Kasumi-1 (cell line): ENCODE data around the gene PIP4K2A.

ENCODE experiments used
- DNase-seq, 2 experiments: peaks; one replicate each; lab custom pipeline; 2025; lab: John Stamatoyannopoulos, UW

PIP4K2A gene

GRCh38 chr10:22620140-22620857 is 94.1 kb downstream of the PIP4K2A start:
- DNase-seq = no peak

- DNase-seq = no peak
Measured at GRCh38 chr10:22619101-22619500, 95.3 kb downstream of the PIP4K2A start.

DNA sequence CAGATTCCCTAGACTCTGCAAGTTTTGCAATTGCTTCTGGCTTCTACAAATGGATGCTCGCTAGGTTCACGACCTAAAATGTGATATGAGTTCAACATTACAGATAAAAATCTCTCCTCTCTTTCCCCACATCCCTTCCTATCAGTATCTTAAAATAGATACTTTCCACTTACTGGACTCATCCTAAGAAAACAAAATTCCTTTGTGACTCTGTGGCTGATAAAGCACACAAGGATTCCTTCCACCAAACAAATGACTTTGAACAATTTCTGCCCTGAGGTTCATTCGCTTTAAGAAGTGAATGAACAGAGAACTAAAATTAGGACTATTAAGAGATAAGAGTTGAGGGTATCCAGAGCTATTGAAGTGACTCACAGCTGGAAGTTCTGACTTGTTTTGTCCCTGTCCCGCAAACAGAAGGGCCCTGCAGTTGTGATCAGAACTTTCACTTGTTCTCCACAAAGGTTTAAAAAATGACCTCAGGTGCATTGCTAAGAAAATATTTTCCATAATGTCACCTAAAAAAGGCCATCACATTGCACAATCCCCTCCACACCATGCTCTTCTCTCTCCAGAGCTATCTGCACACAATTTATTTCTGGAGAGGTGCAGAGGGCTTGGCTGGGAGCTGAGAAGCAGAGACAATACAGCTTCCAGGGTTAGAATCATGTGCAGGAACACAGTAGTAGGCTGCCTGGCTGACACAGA is 96.1 kb downstream of the PIP4K2A start:
- DNase-seq = peak in 1 of 2 experiments; percentile 18

GRCh38 chr10:22617516-22617915 is 96.9 kb downstream of the PIP4K2A start:
- peak; percentile 29 to 49 for DNase-seq

GRCh38 chr10:22617051-22617450 is 97.3 kb downstream of the PIP4K2A start:
- no peak for DNase-seq

DNA sequence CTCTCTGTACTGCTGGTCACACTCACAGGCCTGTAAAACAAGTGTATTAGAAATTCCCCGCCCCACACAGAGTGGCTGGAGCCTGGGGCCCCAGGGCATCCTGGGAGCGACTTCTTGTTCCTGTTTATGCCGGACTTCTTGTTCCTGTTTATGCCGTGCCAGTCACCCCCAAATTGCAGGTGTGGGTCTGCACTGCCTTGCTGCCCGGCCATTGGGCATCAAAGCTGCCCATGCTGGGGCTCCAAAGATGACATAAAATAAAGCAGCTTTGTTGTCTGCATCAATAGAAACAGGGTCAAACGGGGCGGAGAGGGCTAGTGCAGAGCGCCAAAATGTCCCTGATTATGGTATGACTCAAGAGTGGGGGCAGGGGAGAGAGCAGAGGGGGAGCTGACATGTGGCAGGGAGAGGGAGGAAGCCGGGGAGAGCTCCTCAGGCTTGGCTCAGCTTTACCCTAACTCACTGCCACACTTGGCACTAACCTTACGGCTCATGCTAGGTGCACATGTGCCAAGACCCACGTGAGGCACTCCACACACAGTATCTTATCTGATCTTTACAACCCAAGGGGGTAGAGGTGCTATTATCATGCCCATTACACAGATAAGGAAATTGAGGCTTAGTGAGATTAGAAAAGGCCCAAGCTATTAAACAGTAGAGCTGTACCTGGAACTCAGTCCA is 98.4 kb downstream of the PIP4K2A start:
- peak; percentile 48 to 55 for DNase-seq

GRCh38 chr10:22615101-22615500 is 99.3 kb downstream of the PIP4K2A start:
- no peak for DNase-seq

- no peak for DNase-seq
Measured at GRCh38 chr10:22613011-22613410, 101.4 kb downstream of the PIP4K2A start.

DNA sequence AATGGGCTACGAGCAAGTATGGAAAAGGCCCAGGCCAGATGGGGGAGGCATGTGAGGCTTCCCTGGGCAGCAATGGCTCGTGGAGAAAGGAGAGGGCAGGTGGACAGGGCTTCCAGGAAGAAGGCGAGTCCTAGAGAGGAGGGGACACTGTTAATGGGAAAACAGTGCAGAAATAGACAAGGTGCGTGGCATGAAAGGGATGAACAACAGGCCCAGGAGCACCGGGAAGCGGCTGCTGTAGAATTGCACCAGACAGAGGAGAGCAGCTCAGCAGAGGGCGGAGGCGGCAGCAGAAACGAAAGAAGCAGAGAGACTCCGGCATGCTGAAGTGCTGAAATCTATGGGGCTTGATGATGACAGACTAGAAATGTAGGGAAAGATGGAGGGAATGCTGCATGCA is 102.1 kb downstream of the PIP4K2A start:
- no peak for DNase-seq

DNA sequence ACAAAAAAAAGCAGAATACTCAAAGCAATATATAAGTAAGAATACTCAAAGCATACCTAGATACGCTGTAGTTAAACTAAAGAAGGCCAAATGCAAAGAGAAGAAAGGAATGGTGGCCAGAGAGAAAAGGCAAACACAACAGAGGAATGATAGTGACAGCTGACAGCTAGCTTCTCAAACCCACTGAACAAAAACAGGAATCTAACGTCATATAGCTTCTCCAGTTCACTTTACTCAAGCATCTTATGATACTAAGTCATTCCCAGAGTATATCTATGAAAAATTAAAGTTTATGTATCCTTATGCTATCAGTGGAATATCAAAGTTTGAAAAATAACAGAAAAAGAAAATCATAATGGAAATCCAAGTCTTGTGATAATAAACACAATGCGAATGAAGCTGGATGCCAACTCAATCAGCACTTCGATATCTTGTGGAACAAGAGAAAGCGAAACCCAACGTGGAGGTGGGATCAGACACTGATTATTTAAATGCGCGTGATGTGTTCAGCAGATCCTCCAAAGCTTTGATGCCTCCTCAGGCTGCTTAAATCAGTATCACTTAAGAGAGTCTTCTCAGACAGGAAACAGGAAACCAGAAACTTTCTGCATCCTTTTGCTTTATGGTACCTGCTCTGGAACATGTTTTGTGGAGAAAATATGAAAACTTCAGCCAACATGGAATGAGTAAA is 102.8 kb downstream of the PIP4K2A start:
- peak in 1 of 2 experiments; percentile 13 for DNase-seq

DNA sequence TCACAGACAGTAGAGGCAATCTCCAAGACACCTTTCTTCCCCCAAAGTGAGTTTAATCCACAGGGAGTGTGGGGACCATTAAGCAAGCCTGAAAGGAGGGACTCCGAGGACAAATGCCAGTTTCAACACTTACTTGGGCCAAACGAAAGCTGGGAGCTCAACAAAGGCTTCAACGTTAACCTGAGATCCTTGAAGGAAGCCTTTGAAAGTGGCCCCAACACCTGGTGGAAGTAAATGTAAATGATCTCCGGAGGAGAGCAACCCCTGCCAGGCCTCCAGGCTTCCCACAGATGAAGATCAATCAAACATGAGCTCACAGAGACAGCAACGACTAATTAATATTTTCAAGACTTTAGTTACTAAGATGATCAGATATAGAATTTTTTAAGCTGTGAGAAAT is 103.8 kb downstream of the PIP4K2A start:
- no peak for DNase-seq

GRCh38 chr10:22609719-22610465 is 104.5 kb downstream of the PIP4K2A start:
- peak; percentile 44 to 61 for DNase-seq

GRCh38 chr10:22609251-22609650 is 105.1 kb downstream of the PIP4K2A start:
- no peak for DNase-seq

- no peak for DNase-seq
Measured at GRCh38 chr10:22607261-22607660, 107.1 kb downstream of the PIP4K2A start.

- DNase-seq = peak; percentile 95 to 96
Measured at GRCh38 chr10:22606164-22606614, 108.2 kb downstream of the PIP4K2A start.

DNA sequence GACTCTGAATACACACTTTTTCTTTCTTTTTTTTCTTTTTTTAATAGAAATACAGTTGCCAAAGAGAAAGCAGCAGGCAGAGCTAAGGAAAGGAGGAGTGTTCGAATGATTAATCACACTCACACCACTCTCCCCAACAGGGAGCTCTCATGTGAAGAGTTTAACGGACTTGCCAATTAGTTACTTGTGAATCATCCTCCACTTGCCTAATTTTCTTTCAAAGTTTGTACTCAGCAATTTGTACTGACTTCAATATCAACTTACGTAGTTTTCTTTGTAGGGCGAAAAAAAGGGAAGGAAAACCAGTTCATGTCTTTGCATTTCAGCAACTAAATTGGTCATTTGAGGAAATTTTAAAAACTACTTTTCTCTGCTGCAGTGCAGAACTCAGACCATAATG is 109.2 kb downstream of the PIP4K2A start:
- DNase-seq = peak; percentile 97 to 98

- no peak for DNase-seq
Measured at GRCh38 chr10:22604344-22605126, 109.8 kb downstream of the PIP4K2A start.

GRCh38 chr10:22603581-22603980 is 110.8 kb downstream of the PIP4K2A start:
- DNase-seq = no peak

DNA sequence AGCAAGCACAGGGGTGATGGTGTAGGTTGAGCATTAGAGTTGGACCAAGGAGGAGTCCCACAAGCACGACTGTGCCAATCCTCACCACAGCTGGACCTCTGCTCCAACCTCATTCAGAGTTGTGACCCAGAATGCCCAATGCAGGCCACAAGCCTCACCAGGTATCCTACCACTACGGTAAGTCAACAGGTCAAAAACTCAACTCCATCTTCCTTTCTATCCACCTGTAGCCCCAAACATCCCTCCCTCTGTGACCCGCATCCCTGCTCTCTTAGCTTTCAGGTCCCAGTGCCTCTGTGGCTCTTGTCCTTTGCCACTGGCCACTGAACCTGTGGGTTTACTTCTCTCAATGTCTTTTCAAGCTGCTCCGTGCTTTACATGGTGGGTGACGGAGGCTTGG is 112.8 kb downstream of the PIP4K2A start:
- no peak for DNase-seq

DNA sequence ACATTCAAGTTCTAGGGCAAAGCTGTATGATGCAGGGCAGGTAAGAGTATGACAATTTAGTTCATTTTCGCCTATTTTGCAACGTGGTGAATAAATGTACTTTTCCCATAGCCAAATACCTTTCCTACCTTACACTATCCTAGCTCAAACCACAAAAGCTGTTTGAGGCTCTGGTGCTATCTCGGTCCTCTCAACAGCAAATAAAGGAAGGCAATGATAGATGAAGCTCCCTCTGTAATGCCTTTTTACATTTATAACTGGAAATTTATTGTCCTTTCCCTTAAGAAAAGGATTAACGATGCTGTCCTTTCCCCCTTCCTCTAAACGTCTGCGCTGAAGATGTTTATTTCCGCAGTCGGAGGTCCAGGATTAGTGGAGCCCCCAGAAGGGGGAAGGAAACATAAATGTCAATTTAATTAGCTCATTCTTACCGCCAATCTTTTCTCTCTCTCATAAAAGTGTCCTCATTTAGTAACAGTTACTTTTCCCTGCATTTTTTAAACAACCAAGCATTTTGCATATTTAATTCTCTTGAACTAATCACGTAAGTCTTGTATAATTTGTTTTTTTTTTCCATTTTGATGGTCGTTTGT is 114.6 kb downstream of the PIP4K2A start:
- DNase-seq = no peak
